Parathyroid adenoma (tissue), 2 donors: ENCODE data around the gene RBM33.
A peak's percentile ranks its signal among the peaks of the same experiment; 100 is the strongest.
"Not testable (repeated sequence)": the region's sequence is repeated elsewhere in the genome, so short reads cannot be mapped to it uniquely, and the experiment has no call there.

Source experiments
- H2AFZ ChIP-seq: fragments of 300-600 bp; sonication (generic); one replicate; pipeline ENCODE4 v1.7.0; 2017; ENCODE audit warnings: antibody characterized with exemption, mild to moderate bottlenecking
- H3K27ac ChIP-seq: fragments of 300-600 bp; sonication (generic); one replicate; pipeline ENCODE4 v1.7.0; 2017
- H3K27me3 ChIP-seq: fragments of 300-600 bp; sonication (generic); one replicate; pipeline ENCODE4 v1.7.0; 2017; ENCODE audit warnings: low read length; ENCODE audit not compliant: control insufficient read depth, insufficient read depth
- H3K36me3 ChIP-seq: fragments of 300-600 bp; sonication (generic); one replicate; pipeline ENCODE4 v1.7.0; 2017; ENCODE audit warnings: low read length; ENCODE audit not compliant: control insufficient read depth, insufficient read depth
- H3K4me1 ChIP-seq: fragments of 300-600 bp; sonication (generic); one replicate; pipeline ENCODE4 v1.7.0; 2017; ENCODE audit warnings: control low read depth
- H3K4me2 ChIP-seq: fragments of 300-600 bp; sonication (generic); one replicate; pipeline ENCODE4 v1.7.0; 2017; ENCODE audit warnings: low read length
- H3K4me3 ChIP-seq: fragments of 300-600 bp; sonication (generic); one replicate; pipeline ENCODE4 v1.7.0; 2017; ENCODE audit warnings: low read depth, low read length
- H3K79me2 ChIP-seq: fragments of 300-600 bp; sonication (generic); one replicate; pipeline ENCODE4 v1.7.0; 2017; ENCODE audit warnings: control low read depth
- H3K9ac ChIP-seq: fragments of 300-600 bp; sonication (generic); one replicate; pipeline ENCODE4 v1.7.0; 2017; ENCODE audit warnings: mild to moderate bottlenecking
- H3K9me3 ChIP-seq: fragments of 300-600 bp; sonication (generic); one replicate; pipeline ENCODE4 v1.7.0; 2017; ENCODE audit warnings: low read length; ENCODE audit not compliant: control insufficient read depth
- TF ChIP-seq, protein P1 (sequence below): fragments of 300-600 bp; sonication (generic); IDR thresholded peaks from one replicate; pipeline ENCODE4 v1.7.0; 2017; ENCODE audit warnings: antibody characterized with exemption, mild to moderate bottlenecking
- donor health status: primary hyperparathyroidism.

RBM33 gene

GRCh38 chr7:155815332-155816191 lies 171.1 kb downstream of the RBM33 start:
- no peaks in the 10 kb centered on the region for H3K9me3 ChIP-seq
- no peaks in the 10 kb centered on the region for H3K36me3 ChIP-seq
- H3K4me1 ChIP-seq: no peaks in the 10 kb centered on the region
- no peak overlapping the region for H3K4me2 ChIP-seq
- H3K9ac ChIP-seq: no peak overlapping the region
- H3K79me2 ChIP-seq: no peaks in the 10 kb centered on the region
- TF ChIP-seq, protein P1, sequence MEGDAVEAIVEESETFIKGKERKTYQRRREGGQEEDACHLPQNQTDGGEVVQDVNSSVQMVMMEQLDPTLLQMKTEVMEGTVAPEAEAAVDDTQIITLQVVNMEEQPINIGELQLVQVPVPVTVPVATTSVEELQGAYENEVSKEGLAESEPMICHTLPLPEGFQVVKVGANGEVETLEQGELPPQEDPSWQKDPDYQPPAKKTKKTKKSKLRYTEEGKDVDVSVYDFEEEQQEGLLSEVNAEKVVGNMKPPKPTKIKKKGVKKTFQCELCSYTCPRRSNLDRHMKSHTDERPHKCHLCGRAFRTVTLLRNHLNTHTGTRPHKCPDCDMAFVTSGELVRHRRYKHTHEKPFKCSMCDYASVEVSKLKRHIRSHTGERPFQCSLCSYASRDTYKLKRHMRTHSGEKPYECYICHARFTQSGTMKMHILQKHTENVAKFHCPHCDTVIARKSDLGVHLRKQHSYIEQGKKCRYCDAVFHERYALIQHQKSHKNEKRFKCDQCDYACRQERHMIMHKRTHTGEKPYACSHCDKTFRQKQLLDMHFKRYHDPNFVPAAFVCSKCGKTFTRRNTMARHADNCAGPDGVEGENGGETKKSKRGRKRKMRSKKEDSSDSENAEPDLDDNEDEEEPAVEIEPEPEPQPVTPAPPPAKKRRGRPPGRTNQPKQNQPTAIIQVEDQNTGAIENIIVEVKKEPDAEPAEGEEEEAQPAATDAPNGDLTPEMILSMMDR: peak; percentile 61
- H3K4me3 ChIP-seq: no peak overlapping the region
- no peak overlapping the region for H3K27ac ChIP-seq
- H2AFZ ChIP-seq: no peak overlapping the region
- peaks cover 11% of the 10 kb centered on the region for H3K27me3 ChIP-seq

GRCh38 chr7:155816192-155816508 lies 171.7 kb downstream of the RBM33 start:
- no peaks in the 10 kb centered on the region for H3K36me3 ChIP-seq
- H3K4me2 ChIP-seq: no peak overlapping the region
- no peak overlapping the region for H3K4me3 ChIP-seq
- H3K27ac ChIP-seq: no peak overlapping the region
- H3K9me3 ChIP-seq: no peaks in the 10 kb centered on the region
- H2AFZ ChIP-seq: no peak overlapping the region
- peaks cover 9% of the 10 kb centered on the region for H3K27me3 ChIP-seq
- no peak overlapping the region for H3K9ac ChIP-seq
- no peaks in the 10 kb centered on the region for H3K79me2 ChIP-seq
- TF ChIP-seq, protein P1: no peak
- no peaks in the 10 kb centered on the region for H3K4me1 ChIP-seq

GRCh38 chr7:155816996-155817395 lies 172.5 kb downstream of the RBM33 start:
- no peak overlapping the region for H3K9ac ChIP-seq
- TF ChIP-seq, protein P1: no peak
- no peaks in the 10 kb centered on the region for H3K9me3 ChIP-seq
- no peak overlapping the region for H3K4me2 ChIP-seq
- H3K4me3 ChIP-seq: no peak overlapping the region
- H3K36me3 ChIP-seq: no peaks in the 10 kb centered on the region
- H3K79me2 ChIP-seq: no peaks in the 10 kb centered on the region
- H3K27me3 ChIP-seq: peaks cover 9% of the 10 kb centered on the region
- H2AFZ ChIP-seq: no peak overlapping the region
- no peak overlapping the region for H3K27ac ChIP-seq
- no peaks in the 10 kb centered on the region for H3K4me1 ChIP-seq

DNA sequence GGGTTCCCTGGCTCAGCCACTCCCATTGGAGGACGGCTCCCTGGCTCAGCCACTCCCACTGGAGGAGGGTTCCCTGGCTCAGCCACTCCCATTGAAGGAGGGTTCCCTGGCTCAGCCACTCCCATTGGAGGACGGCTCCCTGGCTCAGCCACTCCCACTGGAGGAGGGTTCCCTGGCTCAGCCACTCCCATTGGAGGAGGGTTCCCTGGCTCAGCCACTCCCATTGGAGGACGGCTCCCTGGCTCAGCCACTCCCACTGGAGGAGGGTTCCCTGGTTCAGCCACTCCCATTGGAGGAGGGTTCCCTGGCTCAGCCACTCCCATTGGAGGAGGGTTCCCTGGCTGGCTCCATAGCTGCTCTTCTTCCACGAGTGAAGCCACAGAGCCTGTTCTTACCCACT lies 173.1 kb downstream of the RBM33 start:
- not testable (repeated sequence) for H3K36me3 ChIP-seq, H3K4me1 ChIP-seq

DNA sequence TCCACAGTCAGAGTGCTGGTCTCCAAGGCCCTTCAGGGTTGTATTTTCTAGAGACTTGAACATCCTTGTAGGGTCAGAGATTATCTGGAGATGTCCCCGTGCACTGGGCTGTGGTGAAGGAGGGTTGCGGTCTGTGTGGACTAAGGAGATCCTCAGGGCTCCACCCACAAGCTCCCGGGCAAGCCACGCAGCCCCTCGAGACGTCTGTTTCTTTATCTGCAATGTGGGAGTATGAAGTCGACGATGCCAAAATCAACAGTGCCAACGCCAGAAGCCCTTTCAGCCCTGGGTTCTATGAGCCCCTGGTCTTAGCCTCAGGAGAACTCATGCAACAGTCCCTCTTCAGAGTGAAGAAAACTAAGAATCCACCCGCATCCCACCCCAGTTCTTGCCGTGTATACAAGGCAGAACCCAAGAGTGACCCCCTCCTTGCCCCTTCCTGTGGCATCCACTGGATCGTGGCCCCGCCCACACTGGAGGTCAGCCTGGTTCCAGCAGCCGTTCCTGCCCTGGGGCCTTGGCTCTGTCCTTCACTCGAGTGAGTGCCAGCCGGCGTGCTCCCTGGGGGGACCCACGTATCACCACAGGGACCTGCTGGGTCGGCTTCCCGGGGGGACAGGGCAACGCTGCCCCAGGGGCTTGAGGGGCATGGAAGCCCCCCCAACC lies 173.8 kb downstream of the RBM33 start:
- no peak overlapping the region for H3K9ac ChIP-seq
- H3K9me3 ChIP-seq: no peaks in the 10 kb centered on the region
- H3K27me3 ChIP-seq: peaks cover 9% of the 10 kb centered on the region
- H2AFZ ChIP-seq: no peak overlapping the region
- TF ChIP-seq, protein P1: no peak
- H3K4me3 ChIP-seq: no peak overlapping the region
- H3K36me3 ChIP-seq: no peaks in the 10 kb centered on the region
- no peaks in the 10 kb centered on the region for H3K79me2 ChIP-seq
- H3K4me1 ChIP-seq: no peaks in the 10 kb centered on the region
- no peak overlapping the region for H3K4me2 ChIP-seq
- H3K27ac ChIP-seq: no peak overlapping the region

More for the DNA sequence above, 173.1 kb downstream of the RBM33 start:
- not testable (repeated sequence) for H2AFZ ChIP-seq, H3K9ac ChIP-seq, H3K4me3 ChIP-seq, H3K27me3 ChIP-seq, H3K27ac ChIP-seq, H3K4me2 ChIP-seq, H3K9me3 ChIP-seq, H3K79me2 ChIP-seq
